Effector CD4-positive, alpha-beta T cell (primary cell): ENCODE data around the gene TAPT1.

Experiments used
- DNase-seq: peaks from one replicate; pipeline ENCODE4 v3.0.0-alpha.2; 2020

The TAPT1 gene

GRCh38 chr4:16129336-16129735 lies 96.9 kb downstream of the TAPT1 start:
- DNase-seq, result no peak

DNA sequence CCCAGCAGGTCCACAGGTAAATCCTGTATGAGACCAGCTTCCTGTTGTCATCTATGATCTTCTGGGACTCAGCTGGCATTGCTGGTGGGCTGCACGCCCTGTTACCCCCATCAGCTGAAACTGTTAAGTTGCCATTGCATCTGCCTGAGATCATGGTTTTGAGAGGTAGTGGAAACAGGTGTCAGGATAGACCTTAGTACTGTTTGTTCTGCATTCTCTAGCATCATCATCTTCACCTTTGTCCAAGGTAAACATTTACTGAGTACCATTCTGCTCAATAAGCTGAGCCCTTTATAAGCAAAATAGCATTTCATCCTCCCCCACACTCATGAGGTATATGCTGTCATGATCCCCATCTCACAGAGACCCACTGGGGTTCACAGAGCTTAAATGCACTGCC lies 99.6 kb downstream of the TAPT1 start:
- DNase-seq, result no peak

DNA sequence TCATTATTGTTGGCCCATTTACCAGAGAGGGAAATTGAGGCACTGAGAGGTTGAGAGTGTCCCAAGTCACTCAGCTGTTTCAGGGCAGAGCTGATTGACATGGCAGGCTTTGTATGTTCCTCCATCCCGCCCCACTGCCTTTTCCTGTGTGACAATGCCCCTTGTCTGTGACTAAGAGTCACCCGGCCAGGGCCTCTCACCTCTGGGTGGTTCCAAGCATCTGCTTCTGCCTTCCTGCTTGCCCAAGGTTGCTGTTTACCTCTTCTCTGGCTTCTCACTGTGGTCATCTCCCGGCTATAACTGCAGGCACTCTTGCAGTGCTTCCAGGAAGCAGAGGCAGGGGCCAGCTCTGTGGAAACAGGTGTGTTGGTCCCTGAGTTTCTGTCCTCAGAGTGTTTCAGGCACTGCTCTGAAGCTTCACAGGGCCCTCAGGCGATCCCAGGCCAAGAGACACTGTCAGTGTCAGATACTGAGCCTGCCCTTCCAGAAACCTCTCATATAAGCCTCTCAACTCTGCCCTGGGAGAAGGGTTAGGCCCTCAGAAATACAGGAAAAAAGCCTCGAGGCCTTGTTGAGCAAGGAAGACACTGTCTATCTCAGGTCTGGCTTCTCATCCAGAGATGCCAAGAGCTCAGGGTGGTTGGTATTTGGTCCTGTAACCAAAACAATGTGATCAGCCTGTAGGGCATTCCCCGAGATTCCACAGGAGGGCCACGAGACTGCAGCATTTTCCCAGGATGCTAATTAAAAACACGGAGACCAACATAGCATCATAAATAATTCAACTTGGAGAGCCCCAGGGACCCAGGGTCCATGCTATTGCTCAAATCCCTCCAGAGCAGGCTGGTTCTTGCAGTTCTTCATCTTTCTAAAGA lies 100.5 kb downstream of the TAPT1 start:
- no peak for DNase-seq

DNA sequence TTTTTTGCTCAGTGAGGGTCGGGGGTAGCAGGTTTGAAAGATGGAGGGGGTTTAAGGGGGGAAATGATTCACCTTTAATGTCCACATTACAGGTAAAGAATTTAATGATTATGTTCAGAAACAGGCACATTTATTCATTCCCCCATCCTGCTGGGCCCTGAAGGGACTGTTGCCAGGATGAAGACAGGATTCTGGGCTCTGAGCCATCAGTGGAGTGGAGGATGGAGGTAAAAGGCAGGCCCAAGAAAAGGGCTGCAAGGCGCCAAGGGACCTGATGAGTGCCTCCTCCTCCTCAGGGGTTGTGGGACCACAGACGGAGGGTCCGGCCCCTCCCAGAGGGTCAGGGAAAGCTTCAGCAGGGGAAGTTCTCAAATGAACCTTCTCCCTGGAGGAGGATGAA lies 102.0 kb downstream of the TAPT1 start:
- DNase-seq, result no peak

GRCh38 chr4:16123356-16124084 lies 102.8 kb downstream of the TAPT1 start:
- no peak for DNase-seq

- DNase-seq, result no peak
Measured at GRCh38 chr4:16122784-16123183, 103.5 kb downstream of the TAPT1 start.

DNA sequence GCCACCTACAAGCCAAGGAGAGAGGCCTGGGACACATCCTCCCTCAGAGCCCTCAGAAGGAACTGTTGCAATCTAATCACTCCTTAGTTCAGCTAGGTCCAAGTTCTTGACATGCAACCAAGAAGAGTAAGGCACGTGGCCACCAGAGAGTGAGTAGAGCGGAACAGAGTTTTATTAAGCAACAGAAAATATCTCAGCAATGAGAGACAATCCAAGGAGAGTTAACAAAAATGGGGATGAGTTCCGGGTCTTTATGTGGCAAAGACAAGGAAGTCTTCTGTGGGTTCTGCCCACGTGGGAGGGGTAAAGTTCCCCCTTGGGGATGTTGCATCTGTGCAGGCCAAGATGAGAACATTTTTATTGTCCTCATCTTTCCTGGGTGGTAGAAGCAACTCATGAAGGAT lies 104.0 kb downstream of the TAPT1 start:
- no peak for DNase-seq

GRCh38 chr4:16120720-16121119 lies 105.6 kb downstream of the TAPT1 start:
- DNase-seq, result no peak

DNA sequence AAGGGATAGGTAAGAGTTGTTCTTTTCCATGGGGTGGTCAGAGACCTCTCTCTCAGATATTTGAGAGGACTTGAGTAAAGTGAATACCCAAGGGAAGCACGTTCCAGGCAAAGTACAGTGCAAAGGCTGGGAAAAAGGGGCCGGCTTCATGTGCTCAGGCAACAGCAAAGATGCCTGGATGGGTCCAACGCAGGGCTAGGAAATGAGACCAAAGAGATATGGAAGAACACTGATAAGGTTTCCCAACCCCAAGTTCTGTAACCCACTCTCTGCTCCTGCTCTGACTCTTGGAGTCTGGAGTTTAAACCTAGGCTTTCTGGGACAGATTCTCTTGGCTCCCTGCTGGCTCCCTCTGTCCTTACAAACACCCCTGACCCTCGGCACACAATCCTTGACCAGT lies 106.3 kb downstream of the TAPT1 start:
- no peak for DNase-seq

- no peak for DNase-seq
Measured at GRCh38 chr4:16118090-16118489, 108.2 kb downstream of the TAPT1 start.

DNA sequence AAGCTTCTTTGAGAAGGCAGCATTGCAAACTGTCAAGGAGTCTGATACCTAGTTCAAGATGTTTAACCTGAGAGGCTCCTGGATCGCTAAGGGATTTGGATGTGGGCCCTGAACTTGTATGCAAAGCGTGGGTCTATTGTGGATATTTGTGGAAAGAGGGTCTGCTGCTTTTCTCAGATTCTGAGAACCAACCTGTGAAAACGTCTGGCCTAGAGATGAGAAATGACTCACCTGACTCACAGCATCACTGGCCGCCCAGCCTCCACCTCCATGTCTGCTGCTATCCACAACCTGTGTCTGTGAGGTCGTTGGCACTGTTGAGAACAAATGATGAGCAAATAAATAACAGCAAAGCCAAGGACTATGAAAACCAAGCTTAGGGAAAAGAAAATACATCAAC lies 109.1 kb downstream of the TAPT1 start:
- no peak for DNase-seq

DNA sequence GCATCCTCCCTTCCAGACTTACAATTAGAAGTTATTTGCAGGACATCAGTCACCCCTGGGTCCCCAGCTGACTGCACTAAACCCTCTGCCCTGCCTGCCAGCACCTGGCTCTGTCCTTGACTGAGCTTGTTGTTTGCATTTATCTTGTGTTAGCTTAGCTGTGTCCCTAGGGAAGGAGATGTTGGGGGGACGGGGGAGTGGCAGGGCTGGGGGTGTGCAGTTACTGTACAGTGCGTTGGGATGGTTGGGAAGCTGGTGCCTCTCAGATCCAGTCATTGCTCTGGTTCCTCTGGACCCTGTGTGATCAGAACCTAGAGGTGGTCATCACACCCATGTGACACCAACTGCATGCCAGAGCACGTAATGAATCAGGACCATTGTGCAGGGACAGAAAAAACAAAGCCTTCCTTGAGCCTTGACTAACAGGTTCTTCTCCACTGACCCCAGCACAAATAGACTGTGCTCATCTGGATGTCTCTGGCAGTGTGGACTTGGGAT lies 109.7 kb downstream of the TAPT1 start:
- DNase-seq, result no peak

DNA sequence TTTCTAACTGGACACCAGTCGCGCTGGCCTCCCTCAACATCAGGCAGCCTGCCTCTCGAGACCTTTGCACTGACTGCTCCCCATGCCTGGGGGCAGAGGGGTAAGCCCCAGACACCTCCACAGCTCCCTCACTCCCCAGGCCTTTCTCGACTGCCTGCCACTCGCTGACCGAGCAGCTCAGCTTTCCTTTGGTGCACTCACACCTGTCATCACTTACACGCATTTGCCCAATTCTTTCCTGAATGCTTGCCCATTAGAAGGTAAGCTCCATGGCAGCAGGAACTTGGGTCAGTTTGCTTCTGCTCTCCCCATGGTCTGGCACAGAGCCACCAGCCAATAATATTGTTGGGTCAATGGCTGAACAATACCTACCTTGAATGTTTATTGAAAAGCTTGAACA lies 110.3 kb downstream of the TAPT1 start:
- no peak for DNase-seq

DNA sequence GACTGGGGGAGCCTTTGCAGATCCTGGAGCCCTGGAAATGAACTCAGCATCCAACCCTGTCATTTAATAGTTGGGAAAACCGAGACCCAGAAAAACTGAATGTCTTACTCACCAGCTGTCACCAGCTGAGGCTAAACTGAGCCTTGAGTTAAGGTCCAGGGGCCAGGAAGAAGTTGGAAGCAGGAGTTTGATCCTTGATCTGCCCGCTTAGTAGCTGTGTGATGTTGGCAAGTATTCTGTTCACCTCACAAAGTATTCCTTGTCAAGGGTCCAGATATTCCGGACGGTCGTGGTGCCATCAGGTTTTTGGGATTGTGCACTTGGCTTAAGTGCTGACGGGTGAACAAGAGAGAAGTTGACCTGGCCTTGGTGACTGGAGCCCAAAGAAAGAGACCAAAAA lies 111.7 kb downstream of the TAPT1 start:
- no peak for DNase-seq

DNA sequence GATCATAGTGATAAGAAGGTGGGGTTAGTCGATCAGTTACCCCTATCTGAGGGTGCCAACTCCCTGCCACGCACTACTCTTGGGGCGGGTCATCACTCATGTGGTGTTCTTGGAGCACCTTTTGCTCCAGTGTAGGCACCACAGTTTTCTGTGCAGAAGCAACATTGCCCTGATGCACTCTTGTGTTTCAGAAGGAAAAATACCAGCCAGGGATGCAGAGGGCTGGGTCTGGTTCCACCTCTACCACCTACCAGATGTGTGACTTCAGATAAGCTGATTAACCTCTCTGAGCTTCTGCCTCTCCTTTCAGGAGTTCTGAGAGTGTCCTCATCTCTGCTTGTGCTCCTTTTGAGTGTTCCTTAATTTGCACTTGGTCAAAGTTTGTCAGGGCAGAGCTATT lies 112.5 kb downstream of the TAPT1 start:
- no peak for DNase-seq

- DNase-seq, result no peak
Measured at GRCh38 chr4:16111533-16111932, 114.7 kb downstream of the TAPT1 start.

- no peak for DNase-seq
Measured at GRCh38 chr4:16110661-16111290, 115.5 kb downstream of the TAPT1 start.
